Suprapubic skin (tissue), 4 donors: Measurements from ENCODE around the gene CAMK1D.

ENCODE experiments used
- EP300 ChIP-seq: sonication (generic); formaldehyde crosslinking; IDR thresholded peaks from one replicate; pipeline ENCODE4 v1.6.1; 2017; ENCODE audit warnings: antibody characterized with exemption
- POLR2A ChIP-seq, 2 donors: fragments of 450-650 bp; IDR thresholded peaks; one replicate each; pipeline ENCODE4 v1.6.1; 2017; ENCODE audit warnings: antibody characterized with exemption in 2 of 2, mild to moderate bottlenecking in 2 of 2, moderate library complexity in 2 of 2
- POLR2AphosphoS5 ChIP-seq, 3 donors: sonication (generic); formaldehyde crosslinking; IDR thresholded peaks; one replicate each; pipeline ENCODE4 v1.6.1; 2017; ENCODE audit warnings: antibody characterized with exemption in 3 of 3
- TF ChIP-seq, protein P1 (sequence below), 2 donors: fragments of 200-600 bp in 1 of 2; fragments of 450-650 bp in 1 of 2; sonication (generic) in 1 of 2; IDR thresholded peaks; one replicate each; pipeline ENCODE4 v1.5.1; 2016 to 2019; ENCODE audit warnings: antibody characterized with exemption in 2 of 2, mild to moderate bottlenecking in 1 of 2, moderate library complexity in 1 of 2

DNA sequence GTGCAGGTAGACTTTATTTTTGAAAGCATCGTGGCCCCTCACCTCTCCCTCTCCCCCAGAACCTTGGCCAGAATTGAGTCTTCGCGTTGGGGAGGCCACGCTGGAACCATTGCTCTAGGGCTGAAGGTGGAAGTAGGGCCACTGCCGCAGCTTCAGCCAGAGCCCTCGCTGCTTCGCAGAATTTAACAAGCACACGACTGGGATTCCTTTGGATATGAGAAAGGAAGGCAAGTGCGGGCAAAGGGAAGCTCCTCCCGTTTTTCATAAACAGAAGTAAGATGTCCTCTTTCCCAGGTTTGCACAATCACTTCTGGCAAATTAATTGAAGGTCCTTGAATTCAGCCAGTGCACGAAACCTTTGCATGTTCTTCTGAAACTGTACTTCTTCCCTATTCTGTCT, 484.1 kb downstream of the CAMK1D start:
- TF ChIP-seq POLR2A (IDR thresholded peaks at IDR 0.05) (no peak), POLR2AphosphoS5 (IDR thresholded peaks at IDR 0.05) (no peak), EP300 (no peak)
- TF ChIP-seq, protein P1, sequence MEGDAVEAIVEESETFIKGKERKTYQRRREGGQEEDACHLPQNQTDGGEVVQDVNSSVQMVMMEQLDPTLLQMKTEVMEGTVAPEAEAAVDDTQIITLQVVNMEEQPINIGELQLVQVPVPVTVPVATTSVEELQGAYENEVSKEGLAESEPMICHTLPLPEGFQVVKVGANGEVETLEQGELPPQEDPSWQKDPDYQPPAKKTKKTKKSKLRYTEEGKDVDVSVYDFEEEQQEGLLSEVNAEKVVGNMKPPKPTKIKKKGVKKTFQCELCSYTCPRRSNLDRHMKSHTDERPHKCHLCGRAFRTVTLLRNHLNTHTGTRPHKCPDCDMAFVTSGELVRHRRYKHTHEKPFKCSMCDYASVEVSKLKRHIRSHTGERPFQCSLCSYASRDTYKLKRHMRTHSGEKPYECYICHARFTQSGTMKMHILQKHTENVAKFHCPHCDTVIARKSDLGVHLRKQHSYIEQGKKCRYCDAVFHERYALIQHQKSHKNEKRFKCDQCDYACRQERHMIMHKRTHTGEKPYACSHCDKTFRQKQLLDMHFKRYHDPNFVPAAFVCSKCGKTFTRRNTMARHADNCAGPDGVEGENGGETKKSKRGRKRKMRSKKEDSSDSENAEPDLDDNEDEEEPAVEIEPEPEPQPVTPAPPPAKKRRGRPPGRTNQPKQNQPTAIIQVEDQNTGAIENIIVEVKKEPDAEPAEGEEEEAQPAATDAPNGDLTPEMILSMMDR (IDR thresholded peaks at IDR 0.05): no peak
